ENCODE data around the gene CTNND2. TPM values are rescaled to one million over a fixed set of nuclear protein-coding genes. Genes with fewer than 3 reads are reported as not detected.

CTNND2 gene
- total and polyA plus RNA-seq, 9 of the 15 experiments (the other 6 are each of a cell fraction or from before 2014, with no cell fraction given), result 0.03 to 0.35 TPM; not detected in 7

DNA sequence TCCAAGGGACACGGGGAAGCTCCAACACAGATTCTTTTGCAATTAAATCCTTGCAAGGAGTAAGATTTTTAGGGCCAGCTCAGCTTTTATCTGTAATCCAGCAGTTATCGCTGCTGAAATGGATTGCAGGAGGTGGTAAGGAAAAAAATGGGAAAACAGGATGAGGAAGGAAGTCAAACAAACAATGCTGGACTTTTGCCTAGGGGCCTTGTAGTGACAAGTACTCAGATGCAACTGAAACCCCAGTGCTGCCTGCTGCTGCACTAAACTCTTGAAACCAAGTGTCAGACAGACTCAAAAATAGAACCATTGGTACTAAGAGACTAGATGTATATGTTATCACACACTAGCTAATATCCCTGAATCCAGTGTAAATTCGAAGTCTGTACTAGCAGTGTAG lies 309.2 kb downstream of the CTNND2 start (continued):
- TF ChIP-seq, protein P1, sequence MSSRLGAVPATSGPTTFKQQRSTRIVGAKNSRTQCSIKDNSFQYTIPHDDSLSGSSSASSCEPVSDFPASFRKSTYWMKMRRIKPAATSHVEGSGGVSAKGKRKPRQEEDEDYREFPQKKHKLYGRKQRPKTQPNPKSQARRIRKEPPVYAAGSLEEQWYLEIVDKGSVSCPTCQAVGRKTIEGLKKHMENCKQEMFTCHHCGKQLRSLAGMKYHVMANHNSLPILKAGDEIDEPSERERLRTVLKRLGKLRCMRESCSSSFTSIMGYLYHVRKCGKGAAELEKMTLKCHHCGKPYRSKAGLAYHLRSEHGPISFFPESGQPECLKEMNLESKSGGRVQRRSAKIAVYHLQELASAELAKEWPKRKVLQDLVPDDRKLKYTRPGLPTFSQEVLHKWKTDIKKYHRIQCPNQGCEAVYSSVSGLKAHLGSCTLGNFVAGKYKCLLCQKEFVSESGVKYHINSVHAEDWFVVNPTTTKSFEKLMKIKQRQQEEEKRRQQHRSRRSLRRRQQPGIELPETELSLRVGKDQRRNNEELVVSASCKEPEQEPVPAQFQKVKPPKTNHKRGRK (tag; IDR thresholded peaks at IDR 0.05), result no peak
- TF ChIP-seq KLF6 (CRISPR knock-in tag; IDR thresholded peaks at IDR 0.05; ENCODE audit: borderline replicate concordance), result no peak
- TF ChIP-seq U2AF2 (optimal IDR thresholded peaks at IDR 0.05; ENCODE audit: low read depth, low read length), result no peak
- no peak for TF ChIP-seq ERF (CRISPR knock-in tag; IDR thresholded peaks at IDR 0.05)
- TF ChIP-seq SMARCA5 (IDR thresholded peaks at IDR 0.05), result no peak
- no peak for TF ChIP-seq SAP30 (IDR thresholded peaks at IDR 0.05; ENCODE audit: borderline replicate concordance, insufficient read depth, low read depth, low read length, poor library complexity, severe bottlenecking)
- TF ChIP-seq TAL1 (IDR thresholded peaks at IDR 0.05), result no peak
- no peak for TF ChIP-seq KLF10 (CRISPR knock-in tag; IDR thresholded peaks at IDR 0.05)
- TF ChIP-seq BRD4 (IDR thresholded peaks at IDR 0.05), result no peak

- Histone ChIP-seq H3K9me1 (ENCODE audit: control insufficient read depth, insufficient read depth, low read length) (no peaks in the 10 kb centered on the region), H3K4me2 (ENCODE audit: insufficient read depth, low read length) (no peak overlapping the region), H3K79me2 (ENCODE audit: control insufficient read depth, insufficient read depth, low read length) (no peaks in the 10 kb centered on the region), H3K4me1 (replicated peaks in 1 of 2; ENCODE audit: control insufficient read depth in 2 of 2, insufficient read depth in 2 of 2, low read length in 2 of 2) (no peaks in the 10 kb centered on the region), H3K27me3 (ENCODE audit: control insufficient read depth in 2 of 2, insufficient read depth in 2 of 2, low read length in 2 of 2) (no peaks in the 10 kb centered on the region), H3K36me3 (ENCODE audit: control insufficient read depth, insufficient read depth, low read length) (no peaks in the 10 kb centered on the region), H4K20me1 (replicated peaks; ENCODE audit: control insufficient read depth, insufficient read depth, low read length) (no peaks in the 10 kb centered on the region), H2AFZ (ENCODE audit: low read depth, low read length) (no peak overlapping the region), H3K9ac (ENCODE audit: insufficient read depth in 1 of 2, low read depth in 2 of 2, low read length in 2 of 2) (no peak overlapping the region), H3K27ac (ENCODE audit: extremely low read depth, low read depth, low read length) (no peak overlapping the region), H3K9me3 (replicated peaks; ENCODE audit: control insufficient read depth, insufficient read depth, low read depth, low read length) (no peaks in the 10 kb centered on the region), H3K4me3 (no peak overlapping the region)
- in situ Hi-C loops (cut with MboI), result no loop called here
- FAIRE-seq (no peak), ATAC-seq (no peak), DNase-seq (ENCODE audit: extremely low read depth in 1 of 4, low spot score in 3 of 4) (no peak)
- intact Hi-C loops (cut with micrococcal nuclease), result no loop called here
- no TSS peak for BruUV-seq (replicated peaks)
- CTCF ChIA-PET (ENCODE audit: low intra/inter-chr PET ratio), result no interaction called here
- TF ChIP-seq PML (IDR thresholded peaks at IDR 0.05; ENCODE audit: low read length) (no peak), DDX20 (tag; IDR thresholded peaks at IDR 0.05; ENCODE audit: low read depth) (no peak), MLLT1 (IDR thresholded peaks at IDR 0.05) (no peak), THRB (CRISPR knock-in tag; conservative IDR thresholded peaks at IDR 0.05) (no peak), TCF7 (IDR thresholded peaks at IDR 0.05; ENCODE audit: borderline replicate concordance) (no peak)
- 0% methylated on average over 2 of the region's 2 CpGs for WGBS (ENCODE audit: insufficient coverage, low coverage, missing lambda C conversion rate)
- POLR2A ChIA-PET, result no interaction called here
Measured at GRCh38 chr5:11594021-11594420, 310.2 kb downstream of the CTNND2 start.

Measured in K562 (cell line).